Activated naive CD8-positive, alpha-beta T cell treated with anti-CD3 and anti-CD28 coated beads for 36 hours (primary cell): ENCODE measurements around the gene CST5. TPM values are rescaled to one million over a fixed set of nuclear protein-coding genes. Genes with fewer than 3 reads are reported as not detected.
"Not testable (repeated sequence)": the region's sequence is repeated elsewhere in the genome, so short reads cannot be mapped to it uniquely, and the experiment has no call there.

Experiments used
- DNase-seq: peaks from one replicate; pipeline ENCODE4 v3.0.0; 2021
- H3K27ac Mint-ChIP-seq: one replicate; pipeline ENCODE4 v1.8.0; 2022; ENCODE audit warnings: mild to moderate bottlenecking, moderate library complexity, mixed read lengths
- H3K27me3 Mint-ChIP-seq: one replicate; pipeline ENCODE4 v1.8.0; 2022; ENCODE audit warnings: mild to moderate bottlenecking, mixed read lengths
- H3K36me3 Mint-ChIP-seq: one replicate; pipeline ENCODE4 v1.8.0; 2021; ENCODE audit warnings: mild to moderate bottlenecking, mixed read lengths
- H3K4me1 Mint-ChIP-seq: one replicate; pipeline ENCODE4 v1.8.0; 2021; ENCODE audit warnings: mixed read lengths
- H3K4me3 Mint-ChIP-seq: one replicate; pipeline ENCODE4 v1.8.0; 2022; ENCODE audit warnings: mild to moderate bottlenecking, moderate library complexity, mixed read lengths
- H3K9me3 Mint-ChIP-seq: one replicate; pipeline ENCODE4 v1.8.0; 2022; ENCODE audit warnings: mixed read lengths
- total RNA-seq, 2 experiments: library from RNA; stranded (reverse); gene quantifications; one replicate each; pipeline ENCODE4 v1.2.3, GENCODE V29; 2021

Gene CST5
- total RNA-seq, 2 experiments from 2014 or later: not detected

DNA sequence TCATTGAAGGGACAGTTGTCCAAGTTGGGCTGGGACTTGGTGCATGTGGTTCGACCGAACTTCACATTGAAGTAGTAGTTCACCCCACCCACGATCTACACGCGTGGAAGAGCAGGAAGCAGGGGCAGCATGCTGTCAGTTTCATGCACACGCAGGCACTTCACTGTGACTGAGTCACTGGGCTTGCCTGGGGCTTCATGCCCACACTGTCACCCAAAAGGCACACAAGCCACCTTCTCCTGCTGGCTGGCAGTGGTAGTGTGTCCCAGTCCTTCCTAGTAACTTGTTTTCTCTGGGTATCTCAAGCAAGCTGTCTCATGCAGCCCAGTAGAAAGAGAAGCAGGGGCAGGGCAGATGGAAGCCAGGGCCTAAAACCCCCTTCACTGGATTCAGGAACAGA lies 2.0 kb downstream of the CST5 start:
- Mint-ChIP-seq H3K4me1 (peaks cover 7% of the 10 kb centered on the region), H3K4me3 (no peak overlapping the region), H3K9me3 (no peaks in the 10 kb centered on the region), H3K27me3 (no peaks in the 10 kb centered on the region), H3K27ac (no peak overlapping the region), H3K36me3 (no peaks in the 10 kb centered on the region)
- DNase-seq: no peak

DNA sequence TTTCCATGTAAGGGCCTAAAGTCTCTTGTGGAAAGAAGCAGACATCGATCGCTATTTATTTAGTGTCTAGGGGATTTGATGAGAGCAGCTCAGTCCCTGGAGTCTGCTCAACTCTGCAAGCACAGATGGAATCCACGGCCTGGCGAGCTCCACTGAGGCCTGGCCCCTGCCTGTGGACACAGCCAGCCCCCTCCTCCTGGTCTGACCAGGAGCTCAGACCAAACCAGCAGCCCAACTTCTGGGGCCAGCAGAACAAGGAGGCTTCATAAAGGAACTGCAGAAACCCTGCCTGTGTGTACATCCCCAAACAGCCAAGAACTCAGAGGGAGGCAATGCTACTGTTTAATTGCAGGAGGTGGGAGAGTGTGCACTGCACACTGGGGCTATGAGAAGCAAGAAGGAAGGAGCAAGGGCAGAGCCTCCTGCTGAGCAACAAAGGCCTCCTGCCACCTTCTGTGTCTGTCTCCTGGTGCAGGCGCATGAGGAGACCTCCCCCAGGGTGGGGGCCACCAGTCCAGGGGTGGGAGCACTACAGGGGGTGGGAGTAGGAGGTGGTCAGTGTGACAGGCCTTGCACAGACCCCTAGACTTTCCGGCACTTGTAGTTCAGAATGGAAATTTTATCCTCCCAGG lies 3.8 kb downstream of the CST5 start:
- H3K4me1 Mint-ChIP-seq: peaks cover 7% of the 10 kb centered on the region
- no peaks in the 10 kb centered on the region for H3K27me3 Mint-ChIP-seq
- H3K9me3 Mint-ChIP-seq: no peaks in the 10 kb centered on the region
- H3K4me3 Mint-ChIP-seq: no peak overlapping the region
- DNase-seq: no peak
- no peak overlapping the region for H3K27ac Mint-ChIP-seq
- H3K36me3 Mint-ChIP-seq: no peaks in the 10 kb centered on the region

DNA sequence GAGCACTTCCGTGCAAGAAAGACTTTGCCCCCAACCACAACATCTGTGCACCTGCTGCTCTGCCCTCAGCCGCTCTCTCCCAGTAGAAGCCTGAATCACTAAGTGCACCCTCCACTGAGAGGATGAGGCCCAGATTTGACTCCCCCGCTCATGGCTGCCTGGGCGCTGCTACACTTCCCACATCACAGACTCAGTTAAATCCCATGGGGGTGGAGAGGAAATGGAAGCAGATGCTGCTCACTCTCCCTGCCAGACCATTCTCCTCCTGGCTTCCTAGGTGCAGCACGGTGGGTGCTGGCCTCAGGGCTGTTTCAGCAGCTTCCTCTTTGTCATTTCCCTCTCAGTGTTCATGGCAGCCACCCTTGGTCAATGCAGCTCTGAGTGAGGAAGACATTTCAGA lies 4.8 kb downstream of the CST5 start:
- no peak overlapping the region for H3K4me3 Mint-ChIP-seq
- no peak for DNase-seq
- H3K9me3 Mint-ChIP-seq: no peaks in the 10 kb centered on the region
- H3K4me1 Mint-ChIP-seq: peaks cover 7% of the 10 kb centered on the region
- H3K27ac Mint-ChIP-seq: no peak overlapping the region
- H3K36me3 Mint-ChIP-seq: no peaks in the 10 kb centered on the region
- H3K27me3 Mint-ChIP-seq: no peaks in the 10 kb centered on the region

DNA sequence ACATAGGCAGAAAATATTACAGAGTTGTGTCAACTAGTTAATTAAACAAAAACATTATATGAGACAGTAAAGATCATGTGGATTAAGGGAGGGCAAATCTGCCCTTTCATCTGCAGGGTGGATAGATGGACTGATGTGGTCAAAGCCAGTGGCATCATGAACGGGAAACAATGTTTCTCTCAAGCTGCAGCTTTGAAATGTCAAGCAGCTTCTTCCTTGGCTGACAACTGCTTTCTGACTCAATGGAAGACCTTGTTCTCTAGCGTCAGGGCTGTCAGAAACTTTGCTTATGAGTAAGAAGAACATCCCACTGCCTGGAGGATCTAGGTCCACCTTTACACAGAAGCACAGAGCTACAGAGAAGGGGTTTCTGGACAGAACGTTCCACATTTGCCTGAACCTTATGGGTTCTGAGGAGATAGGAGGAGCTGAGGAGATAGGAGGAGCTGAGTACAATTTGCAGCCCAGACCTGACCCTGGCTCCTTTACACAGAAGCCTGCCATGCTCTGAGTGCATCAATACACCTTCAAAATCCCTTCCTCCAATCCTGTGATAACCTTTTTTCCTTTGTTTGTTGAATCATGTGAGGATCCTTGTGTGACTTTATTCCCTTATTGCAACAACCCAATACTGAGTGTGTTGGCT lies 6.1 kb downstream of the CST5 start:
- H3K27me3 Mint-ChIP-seq: peaks cover 4% of the 10 kb centered on the region
- no peak for DNase-seq
- no peaks in the 10 kb centered on the region for H3K36me3 Mint-ChIP-seq
- H3K4me1 Mint-ChIP-seq: peaks cover 7% of the 10 kb centered on the region
- H3K9me3 Mint-ChIP-seq: no peaks in the 10 kb centered on the region
- H3K4me3 Mint-ChIP-seq: no peak overlapping the region
- no peak overlapping the region for H3K27ac Mint-ChIP-seq

- Mint-ChIP-seq H3K27me3 (peaks cover 4% of the 10 kb centered on the region), H3K36me3 (no peaks in the 10 kb centered on the region), H3K9me3 (no peaks in the 10 kb centered on the region), H3K27ac (no peak overlapping the region), H3K4me3 (no peak overlapping the region), H3K4me1 (peaks cover 7% of the 10 kb centered on the region)
- DNase-seq: no peak
These were observed 7.5 kb downstream of the CST5 start for GRCh38 chr20:23872065-23872464.

- H3K4me3 Mint-ChIP-seq: no peak overlapping the region
- no peak for DNase-seq
- H3K36me3 Mint-ChIP-seq: no peaks in the 10 kb centered on the region
- peaks cover 4% of the 10 kb centered on the region for H3K27me3 Mint-ChIP-seq
- H3K9me3 Mint-ChIP-seq: no peaks in the 10 kb centered on the region
- no peak overlapping the region for H3K27ac Mint-ChIP-seq
- H3K4me1 Mint-ChIP-seq: peaks cover 7% of the 10 kb centered on the region
These were observed 9.1 kb downstream of the CST5 start for GRCh38 chr20:23870461-23870860.

GRCh38 chr20:23869520-23869919 lies 10.0 kb downstream of the CST5 start:
- DNase-seq: no peak
- Mint-ChIP-seq H3K9me3 (no peaks in the 10 kb centered on the region), H3K36me3 (no peaks in the 10 kb centered on the region), H3K27ac (no peak overlapping the region), H3K27me3 (peaks cover 4% of the 10 kb centered on the region), H3K4me3 (no peak overlapping the region), H3K4me1 (peaks cover 4% of the 10 kb centered on the region)

- Mint-ChIP-seq H3K27ac (no peak overlapping the region), H3K36me3 (no peaks in the 10 kb centered on the region), H3K9me3 (no peaks in the 10 kb centered on the region), H3K4me1 (peaks cover 2% of the 10 kb centered on the region), H3K4me3 (no peak overlapping the region), H3K27me3 (peaks cover 4% of the 10 kb centered on the region)
- no peak for DNase-seq
These were observed 11.2 kb downstream of the CST5 start for GRCh38 chr20:23868321-23868720.

GRCh38 chr20:23867152-23867776 lies 12.3 kb downstream of the CST5 start:
- no peak overlapping the region for H3K27ac Mint-ChIP-seq
- no peaks in the 10 kb centered on the region for H3K36me3 Mint-ChIP-seq
- H3K27me3 Mint-ChIP-seq: peaks cover 4% of the 10 kb centered on the region
- no peak for DNase-seq
- no peaks in the 10 kb centered on the region for H3K9me3 Mint-ChIP-seq
- H3K4me3 Mint-ChIP-seq: no peak overlapping the region
- H3K4me1 Mint-ChIP-seq: no peaks in the 10 kb centered on the region

DNA sequence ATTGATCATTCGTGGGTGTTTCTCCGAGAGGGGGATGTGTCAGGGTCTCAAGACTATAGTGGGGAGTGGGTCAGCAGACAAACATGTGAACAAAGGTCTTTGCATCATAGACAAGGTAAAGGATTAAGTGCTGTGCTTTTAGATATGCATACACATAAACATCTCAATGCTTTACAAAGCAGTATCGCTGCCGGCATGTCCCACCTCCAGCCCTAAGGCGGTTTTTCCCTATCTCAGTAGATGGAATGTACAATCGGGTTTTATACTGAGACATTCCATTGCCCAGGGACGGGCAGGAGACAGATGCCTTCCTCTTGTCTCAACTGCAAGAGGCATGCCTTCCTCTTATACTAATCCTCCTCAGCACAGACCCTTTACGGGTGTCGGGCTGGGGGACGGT lies 18.8 kb downstream of the CST5 start:
- not testable (repeated sequence) for H3K27ac Mint-ChIP-seq, H3K27me3 Mint-ChIP-seq, H3K4me3 Mint-ChIP-seq, H3K36me3 Mint-ChIP-seq, DNase-seq, H3K4me1 Mint-ChIP-seq, H3K9me3 Mint-ChIP-seq

DNA sequence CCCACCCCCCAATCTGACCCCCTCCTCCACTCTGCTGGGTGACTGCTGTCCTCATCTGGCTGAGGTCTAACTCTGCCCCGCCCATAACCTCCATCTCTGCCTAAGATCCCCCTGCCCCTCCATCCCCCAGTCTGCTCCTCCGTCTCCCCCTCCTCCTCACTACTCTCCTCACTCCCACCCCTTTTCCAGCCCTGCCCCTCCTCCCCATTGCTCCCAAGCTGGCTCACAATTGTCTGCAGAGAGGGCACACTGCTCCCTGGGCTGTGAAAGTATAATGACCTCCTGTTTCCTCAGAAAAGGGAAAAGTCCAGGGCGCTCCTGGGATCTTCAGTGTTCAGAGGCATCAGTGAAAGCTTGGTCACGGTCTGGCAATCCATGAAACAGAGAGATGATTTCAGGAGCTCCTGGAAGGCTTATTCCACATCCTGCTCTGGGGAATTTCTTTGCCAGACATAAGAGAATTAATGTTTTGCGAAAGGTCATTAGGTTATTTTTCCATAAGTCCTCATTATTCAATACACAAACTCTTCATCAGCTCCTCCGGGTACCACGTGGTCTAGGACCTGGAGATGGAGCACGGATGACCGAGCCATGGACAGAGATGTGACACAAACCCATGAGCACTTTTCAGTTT lies 21.5 kb downstream of the CST5 start:
- no peaks in the 10 kb centered on the region for H3K27me3 Mint-ChIP-seq
- H3K27ac Mint-ChIP-seq: no peak overlapping the region
- no peak for DNase-seq
- H3K36me3 Mint-ChIP-seq: no peaks in the 10 kb centered on the region
- no peaks in the 10 kb centered on the region for H3K9me3 Mint-ChIP-seq
- no peaks in the 10 kb centered on the region for H3K4me1 Mint-ChIP-seq
- H3K4me3 Mint-ChIP-seq: no peak overlapping the region

DNA sequence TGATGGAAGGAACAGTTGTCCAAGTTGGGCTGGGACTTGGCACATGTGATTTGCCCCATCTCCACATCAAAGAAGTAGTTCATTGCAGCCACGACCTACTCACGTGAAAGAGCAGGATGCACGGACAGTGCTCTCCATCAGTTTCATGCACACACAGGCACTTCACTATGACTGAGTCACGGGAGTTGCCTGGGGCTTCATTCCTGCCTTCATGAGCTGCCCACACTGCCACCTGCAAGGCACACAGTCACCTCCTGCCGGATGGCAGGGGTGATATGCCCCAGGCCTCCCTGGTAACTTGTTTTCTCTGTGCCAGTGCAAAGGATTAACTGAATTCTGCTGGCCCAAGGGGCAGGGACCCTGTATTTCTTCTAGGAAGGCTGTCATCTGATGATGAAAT lies 22.8 kb downstream of the CST5 start:
- H3K27ac Mint-ChIP-seq: no peak overlapping the region
- no peaks in the 10 kb centered on the region for H3K9me3 Mint-ChIP-seq
- H3K4me3 Mint-ChIP-seq: no peak overlapping the region
- no peaks in the 10 kb centered on the region for H3K27me3 Mint-ChIP-seq
- no peaks in the 10 kb centered on the region for H3K36me3 Mint-ChIP-seq
- DNase-seq: no peak
- H3K4me1 Mint-ChIP-seq: no peaks in the 10 kb centered on the region

DNA sequence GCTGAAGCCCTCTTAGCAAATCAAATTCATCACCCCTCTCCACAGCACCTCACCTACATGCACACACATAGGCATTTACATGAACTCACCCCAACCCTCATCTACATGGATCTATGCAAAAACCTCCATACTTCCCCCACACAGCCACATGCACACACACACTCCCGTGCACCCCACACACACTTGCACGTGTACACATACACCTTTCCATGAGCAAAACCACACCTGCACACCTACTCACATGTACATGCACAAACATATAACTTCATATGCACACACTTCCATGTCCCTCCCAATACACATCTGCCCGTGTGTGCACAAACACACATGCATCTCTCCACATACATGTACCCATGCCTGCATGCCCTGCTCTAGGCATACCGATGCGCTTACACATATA lies 23.3 kb downstream of the CST5 start:
- Mint-ChIP-seq H3K9me3 (no peaks in the 10 kb centered on the region), H3K4me1 (no peaks in the 10 kb centered on the region), H3K4me3 (no peak overlapping the region), H3K27me3 (no peaks in the 10 kb centered on the region), H3K36me3 (no peaks in the 10 kb centered on the region), H3K27ac (no peak overlapping the region)
- DNase-seq: no peak

- H3K27me3 Mint-ChIP-seq: peaks cover 9% of the 10 kb centered on the region
- H3K4me3 Mint-ChIP-seq: no peak overlapping the region
- no peaks in the 10 kb centered on the region for H3K9me3 Mint-ChIP-seq
- no peak overlapping the region for H3K27ac Mint-ChIP-seq
- no peaks in the 10 kb centered on the region for H3K4me1 Mint-ChIP-seq
- DNase-seq: no peak
- H3K36me3 Mint-ChIP-seq: no peaks in the 10 kb centered on the region
These were observed 37.9 kb downstream of the CST5 start for GRCh38 chr20:23841693-23842092.

- no peak for DNase-seq
- Mint-ChIP-seq H3K36me3 (no peaks in the 10 kb centered on the region), H3K27ac (no peak overlapping the region), H3K9me3 (no peaks in the 10 kb centered on the region), H3K4me3 (no peak overlapping the region), H3K27me3 (peaks cover 5% of the 10 kb centered on the region), H3K4me1 (no peaks in the 10 kb centered on the region)
These were observed 43.8 kb downstream of the CST5 start for GRCh38 chr20:23835716-23836115.
